ENCODE data around the gene MME. TPM values are rescaled to one million over a fixed set of nuclear protein-coding genes. Genes with fewer than 3 reads are reported as not detected.

Gene MME
- total RNA-seq, 1 experiment from 2014 or later, result 228 TPM

GRCh38 chr3:155231792-155232191, 151.7 kb downstream of the MME start:
- DNase-seq (ENCODE audit: low read depth), result no peak

- peak; percentile 94 for DNase-seq (ENCODE audit: low read depth)
Measured at GRCh38 chr3:155232605-155233004, 152.5 kb downstream of the MME start.

GRCh38 chr3:155233213-155233612, 153.1 kb downstream of the MME start:
- peak; percentile 84 for DNase-seq (ENCODE audit: low read depth)

Other genes starting within 250 kb of the MME start
- gene STRIT1, start 213.4 kb downstream of the MME start, total RNA-seq (2014; rRNA removed; shearing (Covaris generic)), result not detected in 2 replicates